Left colon (tissue), 2 donors: ENCODE data around the gene AP5Z1. TPM values are rescaled to one million over a fixed set of nuclear protein-coding genes. Genes with fewer than 3 reads are reported as not detected.

Source experiments
- ATAC-seq: fragments of 200-7000 bp; cut with Tn5 transposase; one replicate; pipeline ENCODE4 v1.9.1; 2020; ENCODE audit warnings: mild to moderate bottlenecking, moderate library complexity
- DNase-seq, 2 donors: peaks; one replicate each; pipeline ENCODE4 v3.0.0-alpha.2; 2020
- intact Hi-C, 2 donors: fragments of 100-400 bp; cut with DNase I in 1 of 2; cut with micrococcal nuclease in 1 of 2; formaldehyde crosslinking; loops; one replicate each; pipeline versions ENCODE4 v1.11.2 to v1.14.0; 2022; cut with DNase I, micrococcal nuclease
- long read RNA-seq: library from polyadenylated mRNA; unstranded; transcript quantifications from one replicate; pipeline ENCODE4 v2.0.0, GENCODE V29; 2021
- total RNA-seq, 2 donors: library from RNA; stranded (reverse); fragmentation: NEBNext Ultra II Directional; extraction: Animal tissue kit (Norgen Biotek cat#: 25700); gene quantifications; one replicate each; pipeline ENCODE4 v1.2.1, GENCODE V29; 2021
- donor health status: DM: no; HTN: no; CAD: no.
- donor health status: DM: yes; HTN: yes; CAD: no.

Gene AP5Z1, protein sequence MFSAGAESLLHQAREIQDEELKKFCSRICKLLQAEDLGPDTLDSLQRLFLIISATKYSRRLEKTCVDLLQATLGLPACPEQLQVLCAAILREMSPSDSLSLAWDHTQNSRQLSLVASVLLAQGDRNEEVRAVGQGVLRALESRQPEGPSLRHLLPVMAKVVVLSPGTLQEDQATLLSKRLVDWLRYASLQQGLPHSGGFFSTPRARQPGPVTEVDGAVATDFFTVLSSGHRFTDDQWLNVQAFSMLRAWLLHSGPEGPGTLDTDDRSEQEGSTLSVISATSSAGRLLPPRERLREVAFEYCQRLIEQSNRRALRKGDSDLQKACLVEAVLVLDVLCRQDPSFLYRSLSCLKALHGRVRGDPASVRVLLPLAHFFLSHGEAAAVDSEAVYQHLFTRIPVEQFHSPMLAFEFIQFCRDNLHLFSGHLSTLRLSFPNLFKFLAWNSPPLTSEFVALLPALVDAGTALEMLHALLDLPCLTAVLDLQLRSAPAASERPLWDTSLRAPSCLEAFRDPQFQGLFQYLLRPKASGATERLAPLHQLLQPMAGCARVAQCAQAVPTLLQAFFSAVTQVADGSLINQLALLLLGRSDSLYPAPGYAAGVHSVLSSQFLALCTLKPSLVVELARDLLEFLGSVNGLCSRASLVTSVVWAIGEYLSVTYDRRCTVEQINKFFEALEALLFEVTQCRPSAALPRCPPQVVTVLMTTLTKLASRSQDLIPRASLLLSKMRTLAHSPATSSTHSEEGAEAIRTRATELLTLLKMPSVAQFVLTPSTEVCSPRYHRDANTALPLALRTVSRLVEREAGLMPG
- total RNA-seq: 10 to 100 TPM; 35.8 to 47.5 TPM
- long read RNA-seq, transcript AP5Z1-209 (16 exons, 2,667 nt): minor isoform, 6 of 108 reads
- long read RNA-seq, transcript AP5Z1-201 (17 exons, 2,889 nt): major isoform, 30 of 108 reads
- long read RNA-seq, partial matches to known transcripts: 54 of 108 reads
- long read RNA-seq, other reads (novel, unspliced or antisense): 13 of 108 reads

DNA sequence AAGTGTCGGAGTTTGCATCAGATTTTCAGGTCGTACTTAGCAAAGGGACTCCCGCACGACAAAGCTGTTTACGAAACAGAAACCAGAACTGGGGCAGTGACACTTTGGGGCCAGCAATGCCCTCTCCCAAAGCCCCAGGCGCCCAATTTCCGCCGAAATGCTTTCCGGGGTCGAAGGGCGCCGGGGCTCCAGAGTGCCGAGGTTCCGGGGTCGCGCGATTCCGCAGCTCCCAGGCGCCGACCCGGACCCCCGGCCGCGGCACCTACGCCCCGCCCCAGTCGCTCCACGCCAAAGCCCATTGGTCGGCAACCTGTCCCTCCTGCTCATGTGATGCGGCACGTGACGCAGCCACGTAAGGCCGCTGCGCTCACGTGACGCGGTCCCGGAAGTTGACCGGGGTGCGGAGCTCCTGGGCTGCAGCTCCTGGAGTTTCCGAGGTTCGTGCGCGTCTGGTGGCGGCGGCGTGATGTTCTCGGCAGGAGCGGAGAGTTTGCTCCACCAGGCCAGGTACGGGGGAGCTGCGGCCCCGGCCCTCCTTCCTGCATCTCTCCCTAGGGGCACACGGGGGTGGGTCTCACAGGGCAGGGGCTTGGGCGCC is at the start of gene AP5Z1:
TSS of gene AP5Z1 (plus strand) at position 374 of the 598 bp plus-strand sequence. CDS start at position 467, 93 bp downstream.
- DNase-seq (peak; percentile 97 to 98), ATAC-seq (peak; percentile 95)
- intact Hi-C loops: no loop called here

DNA sequence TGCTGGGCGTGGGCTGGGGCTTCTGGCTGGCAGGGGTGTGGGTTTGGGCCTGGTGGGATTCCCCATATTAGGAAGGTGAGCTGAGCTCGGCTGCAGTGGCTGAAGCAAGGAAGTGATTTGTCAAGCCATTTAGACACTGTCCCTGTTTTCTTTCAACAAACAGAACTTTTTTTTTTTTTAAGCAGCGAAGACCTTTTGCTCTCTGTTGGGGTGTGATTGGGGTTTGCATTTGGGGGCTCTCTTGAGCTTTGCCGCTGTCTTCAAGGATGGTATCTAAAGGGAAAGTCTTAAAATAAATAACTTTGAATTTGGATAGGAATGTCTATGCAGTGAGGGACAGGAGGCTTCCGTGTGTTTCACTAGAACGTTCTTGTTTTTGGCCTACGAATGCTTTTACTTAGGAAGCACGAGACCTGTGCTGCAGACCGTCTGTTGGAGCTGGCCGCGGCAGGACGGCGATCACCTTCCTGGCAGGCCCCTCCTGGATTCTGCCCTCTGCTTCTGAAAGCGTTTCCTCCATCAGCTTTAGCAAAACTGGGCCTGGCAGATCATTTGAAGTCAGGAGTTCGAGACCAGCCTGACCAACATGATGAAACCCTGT is 49.5 kb upstream of the AP5Z1 start:
- no peak for ATAC-seq
- intact Hi-C loops: no loop called here
- DNase-seq: no peak

DNA sequence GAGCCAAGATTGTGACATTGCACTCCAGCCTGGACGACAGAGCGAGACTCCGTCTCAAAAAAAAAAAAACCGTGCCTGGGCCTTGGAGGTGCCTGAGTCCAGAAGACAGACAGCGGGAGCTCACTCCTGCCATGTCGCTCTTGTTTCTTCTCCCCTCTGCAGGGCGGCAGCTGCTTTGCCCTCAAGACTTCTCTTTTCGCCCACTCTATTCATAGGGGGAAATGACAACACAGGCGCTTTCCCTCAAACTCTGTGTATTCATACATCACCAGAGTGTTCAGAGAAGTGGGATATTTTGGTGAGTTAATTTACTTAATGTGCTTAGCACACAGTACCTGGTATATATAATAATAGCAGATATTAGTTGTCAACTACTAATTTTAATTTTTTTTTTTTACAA is 48.9 kb upstream of the AP5Z1 start:
- no peak for DNase-seq
- intact Hi-C loops: no loop called here
- ATAC-seq: no peak

DNA sequence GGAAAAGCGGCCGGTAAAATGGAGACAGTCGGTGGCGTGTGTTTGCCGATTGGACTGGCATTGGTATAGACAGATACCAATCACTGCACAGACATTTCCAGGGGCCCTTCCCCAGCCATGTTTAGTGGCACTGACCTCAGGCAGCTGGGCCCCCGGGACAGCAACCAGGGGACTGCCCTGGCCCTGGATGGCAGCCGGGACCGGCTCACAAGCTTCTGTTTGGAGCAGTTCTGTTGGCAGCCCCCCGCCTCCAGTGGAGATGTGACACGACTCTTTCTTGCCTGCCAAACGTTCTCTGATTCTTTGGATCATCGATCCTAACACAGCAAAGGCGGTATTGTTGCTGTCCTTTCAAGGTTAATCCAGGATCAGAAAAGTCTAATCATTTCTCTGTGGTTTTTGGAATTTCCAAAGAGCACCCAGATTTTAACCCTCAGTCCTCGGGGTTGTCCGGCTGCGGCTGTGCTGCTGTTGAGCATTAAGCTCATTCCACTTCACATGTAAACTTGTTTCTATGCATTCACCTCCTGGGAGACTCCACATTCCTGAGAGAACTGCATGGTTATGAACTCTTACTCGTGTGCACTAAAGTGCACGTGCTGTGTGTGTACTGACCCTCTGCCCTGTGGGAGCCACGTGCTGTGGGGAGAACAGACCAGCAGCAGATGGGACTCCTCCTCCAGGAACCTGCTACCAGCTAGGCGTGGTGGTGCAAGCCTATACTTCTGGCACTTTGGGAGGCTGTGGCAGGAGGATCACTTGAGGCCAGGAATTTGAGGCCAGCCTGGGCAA is 47.3 kb upstream of the AP5Z1 start:
- no peak for ATAC-seq
- DNase-seq: no peak
- intact Hi-C loops: no loop called here

DNA sequence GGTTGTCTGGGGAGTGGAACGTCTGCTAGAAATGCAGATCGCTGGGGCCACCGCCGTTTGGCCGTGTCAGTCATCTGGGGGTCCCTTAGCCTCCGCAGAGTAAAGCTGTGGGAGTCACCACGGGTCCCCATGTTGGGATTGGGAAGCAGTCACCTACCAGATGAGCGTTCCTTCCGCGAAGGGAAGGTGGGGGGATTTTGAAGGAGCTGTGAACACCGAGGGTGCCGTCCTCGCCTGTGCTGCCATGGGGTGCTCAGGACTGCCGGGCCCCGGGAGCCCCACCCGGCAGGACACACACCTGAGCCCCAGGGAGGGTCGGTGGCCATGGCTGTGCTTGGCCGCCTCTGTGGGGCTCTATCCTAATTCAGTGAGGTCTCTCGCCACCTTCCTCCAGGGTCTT is 46.2 kb upstream of the AP5Z1 start:
- intact Hi-C loops: no loop called here
- ATAC-seq (no peak), DNase-seq (no peak)

DNA sequence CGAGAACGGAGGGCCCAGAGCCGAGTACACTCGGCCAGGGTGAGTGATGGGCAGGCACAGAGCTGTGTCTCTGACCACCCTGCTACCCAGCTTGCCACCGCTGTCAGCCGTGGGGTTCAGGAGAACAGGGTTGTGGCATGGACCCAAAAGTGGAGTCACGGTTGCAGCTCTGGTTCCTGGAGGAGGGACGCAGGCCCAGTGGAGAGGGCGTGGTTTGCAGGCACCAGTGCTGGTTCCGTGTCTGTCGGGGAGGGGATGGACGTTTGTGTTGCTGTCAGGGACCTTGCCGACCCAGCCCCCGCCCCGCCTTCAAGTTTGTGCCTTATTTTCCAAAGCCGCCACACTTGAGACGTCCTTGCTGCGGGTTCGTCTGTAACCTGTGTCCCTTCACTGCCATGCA is 45.1 kb upstream of the AP5Z1 start:
- intact Hi-C loops: no loop called here
- ATAC-seq (no peak), DNase-seq (no peak)

DNA sequence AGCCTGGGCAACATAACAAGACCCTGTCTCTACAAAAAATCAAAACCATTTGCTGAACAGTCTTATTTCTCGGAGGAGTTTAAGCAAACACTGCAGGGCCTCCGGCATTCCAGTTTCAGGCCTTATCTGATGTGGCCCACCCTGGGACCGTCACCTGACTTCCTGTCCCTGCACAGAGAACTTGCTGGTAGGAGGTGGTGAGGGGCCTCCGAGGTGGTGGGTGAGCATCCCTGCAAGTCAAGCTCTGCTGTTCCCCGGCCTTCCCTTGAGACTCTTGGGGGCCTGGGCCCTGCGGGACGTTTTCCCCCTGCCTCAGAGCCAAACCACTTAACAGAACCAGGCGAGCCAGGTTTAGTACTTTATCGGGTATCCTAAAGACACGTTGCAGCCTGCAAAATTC is 44.5 kb upstream of the AP5Z1 start:
- no peak for DNase-seq
- intact Hi-C loops: no loop called here
- ATAC-seq: no peak

DNA sequence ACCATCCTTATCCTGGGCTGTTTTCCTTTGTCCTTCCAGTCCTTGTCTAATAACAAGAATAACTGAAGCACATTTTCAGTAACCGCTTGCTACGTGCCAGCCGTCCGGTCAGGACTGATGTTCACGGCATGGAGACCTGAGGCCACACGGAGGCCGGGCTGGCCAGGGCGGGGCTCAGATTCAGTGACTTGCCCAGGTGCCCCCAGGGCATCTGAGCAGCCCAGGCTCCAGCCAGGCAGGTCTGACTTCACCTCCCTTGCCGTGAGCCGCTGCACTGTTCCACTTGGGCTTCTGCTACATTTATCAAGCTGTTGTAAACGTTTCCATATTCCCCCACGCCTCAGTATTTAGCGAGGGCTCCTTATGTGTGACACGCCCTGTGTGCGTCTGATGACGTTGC is 43.6 kb upstream of the AP5Z1 start:
- ATAC-seq (no peak), DNase-seq (no peak)
- intact Hi-C loops: no loop called here

DNA sequence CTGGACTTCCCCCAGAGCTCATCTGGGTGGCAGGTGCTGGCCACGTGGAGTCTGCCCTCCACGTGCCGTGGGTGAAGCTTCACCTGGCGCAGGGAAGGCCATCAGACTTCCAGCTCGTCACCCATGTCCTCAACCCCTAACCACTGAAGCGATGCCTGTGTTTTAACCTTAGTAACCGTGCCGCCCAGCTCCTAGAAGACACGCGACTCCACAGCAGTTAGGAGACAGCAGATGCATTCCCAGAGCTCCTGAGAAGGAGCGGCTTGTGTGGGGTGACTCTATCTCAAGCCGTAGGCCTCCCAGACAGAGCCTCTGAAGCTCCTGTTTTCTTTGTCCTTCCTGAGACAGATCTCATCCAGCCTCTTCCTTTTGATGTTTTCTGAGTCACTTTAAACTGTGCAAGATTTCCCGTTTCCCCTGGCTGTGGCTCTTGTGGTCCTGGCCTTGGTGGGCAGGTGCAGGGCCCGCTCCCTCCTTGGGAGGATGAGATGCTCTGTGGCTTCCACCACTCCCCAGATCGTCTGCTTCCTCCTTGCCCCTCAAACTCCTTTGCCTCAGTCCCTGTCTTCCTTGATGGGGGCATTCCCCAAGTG is 41.4 kb upstream of the AP5Z1 start:
- intact Hi-C loops: no loop called here
- DNase-seq (no peak), ATAC-seq (no peak)

DNA sequence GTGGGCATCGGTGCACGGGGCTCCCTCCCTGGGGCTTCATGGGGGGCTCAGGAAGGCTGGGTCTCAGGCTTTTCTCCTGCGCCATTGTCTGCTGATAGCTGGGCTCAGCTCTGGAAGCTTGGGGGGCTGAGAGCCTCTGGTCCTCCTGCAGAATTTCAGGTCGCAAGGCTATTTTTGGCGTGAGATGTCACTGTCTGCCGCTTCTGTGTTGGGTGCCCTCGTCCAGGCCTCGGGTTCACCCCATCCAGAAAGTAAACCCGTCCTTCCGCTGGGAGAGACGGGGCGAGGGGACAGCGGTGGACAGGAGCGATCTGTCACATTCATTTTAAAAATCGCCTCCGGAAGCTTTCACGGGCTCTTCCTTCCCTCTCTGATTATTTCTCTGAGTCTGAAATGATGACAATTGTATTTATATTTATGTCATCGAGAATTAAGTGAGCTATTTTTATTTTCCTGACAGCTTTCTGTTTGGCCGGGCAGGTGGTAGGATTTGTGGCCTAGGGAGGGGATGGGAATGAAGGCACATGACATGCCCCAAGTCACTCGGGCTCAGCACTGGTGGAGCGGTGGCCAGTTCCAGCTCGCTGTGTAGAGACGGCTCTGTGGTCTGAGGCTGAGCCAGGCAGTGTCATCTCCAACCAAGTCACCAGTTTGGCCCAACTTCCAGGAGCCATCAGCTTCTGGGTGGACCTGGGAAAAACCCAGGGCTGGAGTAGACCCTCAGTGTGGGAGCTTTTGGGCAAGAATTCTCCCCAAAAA is 40.7 kb upstream of the AP5Z1 start:
- no peak for ATAC-seq
- DNase-seq: no peak
- intact Hi-C loops: no loop called here

DNA sequence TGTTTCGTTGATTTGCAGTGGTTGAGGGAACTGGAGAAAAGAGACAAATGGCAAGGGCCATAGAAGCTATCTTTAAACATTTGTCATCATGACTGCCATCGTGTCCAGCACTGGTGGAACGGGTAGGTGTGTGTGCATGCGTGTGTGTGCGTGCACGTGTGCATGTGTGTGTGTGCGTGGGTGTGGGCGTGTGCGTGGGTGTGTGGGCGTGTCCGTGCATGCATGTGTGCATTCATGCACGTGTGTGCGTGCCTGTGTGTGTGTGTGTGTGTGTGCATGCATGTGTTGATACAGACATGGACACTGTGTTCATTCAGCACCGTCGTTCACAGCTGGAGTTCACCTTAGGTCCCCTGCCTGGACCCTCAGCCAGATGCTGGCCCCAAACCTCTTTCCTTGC is 38.1 kb upstream of the AP5Z1 start:
- DNase-seq (no peak), ATAC-seq (no peak)
- intact Hi-C loops: no loop called here

DNA sequence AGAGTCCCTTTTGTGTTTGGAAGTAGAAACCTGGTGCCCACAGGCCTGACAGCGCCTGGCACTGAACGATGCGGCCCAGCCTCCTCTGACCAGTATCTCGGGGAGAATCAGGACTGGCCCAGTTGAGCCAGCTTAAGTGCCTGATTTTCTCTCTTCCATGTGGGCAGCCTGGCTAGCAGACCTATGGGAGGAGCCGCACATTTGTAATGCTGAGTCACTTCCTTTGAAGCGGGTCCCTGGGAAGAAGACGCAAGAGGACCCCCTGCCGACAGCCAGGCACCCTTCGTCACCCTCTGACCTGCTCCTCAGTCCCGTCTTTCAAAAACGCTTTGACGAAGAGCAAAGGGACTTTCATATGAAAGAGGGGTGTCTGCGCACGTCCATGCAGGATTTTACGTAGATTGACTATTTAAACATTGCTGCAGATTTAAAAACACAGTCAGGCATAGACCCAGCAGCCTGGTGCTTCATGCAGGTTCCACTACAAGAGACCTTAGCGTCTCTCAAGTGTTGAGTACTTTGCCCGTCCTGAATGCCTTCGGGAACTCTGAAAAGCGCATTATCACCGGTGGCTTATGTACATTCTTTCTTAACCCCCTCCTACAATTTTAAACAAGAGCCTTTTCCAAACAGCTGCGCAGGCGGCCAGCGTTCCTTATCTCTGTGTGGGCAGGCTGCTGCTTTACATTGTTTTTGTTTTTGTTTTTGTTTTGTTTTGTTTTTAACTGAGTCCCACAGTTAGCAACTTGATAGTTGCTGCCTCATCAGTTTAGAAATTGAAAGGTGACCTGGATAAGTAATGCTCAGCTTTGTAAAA is 36.5 kb upstream of the AP5Z1 start:
- DNase-seq (no peak), ATAC-seq (no peak)
- intact Hi-C loops: no loop called here

DNA sequence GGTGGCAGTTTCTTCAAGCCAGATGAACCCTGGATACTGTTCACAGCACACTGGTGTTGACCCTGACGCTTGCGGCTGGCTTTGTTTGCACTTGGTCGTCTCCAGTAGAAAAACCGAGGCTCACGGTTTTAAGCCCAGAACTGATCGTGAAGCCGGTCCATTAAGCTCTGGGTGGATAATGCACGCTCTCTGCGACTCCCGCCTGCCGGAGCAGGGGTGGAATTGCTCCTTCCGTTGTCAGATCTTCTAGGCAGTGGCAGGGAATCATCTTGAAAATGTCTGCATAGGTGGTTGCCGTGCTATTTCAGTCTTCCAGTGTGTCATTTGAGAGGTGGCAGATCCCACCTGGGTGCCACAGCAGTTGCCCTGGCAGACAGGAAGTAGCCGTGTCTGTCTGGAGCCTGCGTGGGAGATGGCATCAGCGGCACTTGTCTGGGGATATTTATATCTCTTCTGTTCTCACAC is 35.9 kb upstream of the AP5Z1 start:
- no peak for DNase-seq
- intact Hi-C loops: no loop called here
- ATAC-seq: no peak

DNA sequence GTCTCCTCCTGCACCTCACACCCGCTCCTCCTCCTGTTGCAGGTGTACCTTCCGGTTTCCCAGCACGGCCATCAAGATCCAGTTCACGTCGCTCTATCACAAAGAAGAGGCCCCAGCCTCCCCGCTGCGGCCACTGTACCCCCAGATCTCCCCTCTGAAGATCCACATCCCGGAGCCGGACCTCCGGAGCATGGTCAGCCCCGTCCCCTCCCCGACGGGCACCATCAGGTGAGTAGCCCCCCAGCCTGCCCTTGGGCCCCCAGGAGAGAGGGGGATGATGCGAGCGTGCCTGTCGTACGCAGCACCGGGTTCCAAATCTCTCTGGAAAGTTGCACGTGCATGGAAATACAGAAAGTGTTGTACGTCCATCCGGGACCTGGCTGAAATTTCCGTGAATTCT is 34.6 kb upstream of the AP5Z1 start:
- DNase-seq: no peak
- no peak for ATAC-seq
- intact Hi-C loops: loop anchor here in 1 of 2 donors (5.0 kb wide), 1 partner anchor 58 kb away; the partner anchor contains the start of gene FOXK1

DNA sequence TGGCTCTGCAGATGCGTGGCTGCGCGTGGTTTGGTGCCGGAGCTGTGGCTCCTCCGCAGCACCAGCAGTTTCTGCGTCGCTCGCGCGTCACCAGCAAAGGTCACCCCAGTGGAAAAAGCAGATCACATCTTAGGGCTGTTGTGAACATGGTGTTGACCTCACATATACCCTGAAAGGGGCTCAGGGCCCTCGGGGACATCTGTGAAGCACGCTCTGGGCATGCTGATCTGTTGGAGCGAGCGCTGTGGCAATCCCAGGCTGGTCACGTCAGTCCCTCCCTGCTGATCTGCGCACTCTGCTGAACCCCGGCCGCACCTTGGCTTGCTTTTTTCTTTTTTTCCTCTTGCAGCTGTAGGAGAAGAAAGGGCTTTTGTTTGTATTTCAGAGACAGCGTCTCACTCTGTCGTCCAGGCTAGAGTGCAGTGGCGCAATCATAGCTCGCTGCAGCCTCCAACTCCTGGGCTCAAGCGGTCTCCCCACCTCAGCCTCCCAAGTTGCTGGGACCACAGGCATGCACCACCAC is 33.3 kb upstream of the AP5Z1 start:
- DNase-seq (peak; percentile 57 to 70), ATAC-seq (peak; percentile 33)
- intact Hi-C loops: loop anchor here in 1 of 2 donors (5.0 kb wide), 1 partner anchor 60 kb away; the partner anchor contains the start of gene FOXK1

DNA sequence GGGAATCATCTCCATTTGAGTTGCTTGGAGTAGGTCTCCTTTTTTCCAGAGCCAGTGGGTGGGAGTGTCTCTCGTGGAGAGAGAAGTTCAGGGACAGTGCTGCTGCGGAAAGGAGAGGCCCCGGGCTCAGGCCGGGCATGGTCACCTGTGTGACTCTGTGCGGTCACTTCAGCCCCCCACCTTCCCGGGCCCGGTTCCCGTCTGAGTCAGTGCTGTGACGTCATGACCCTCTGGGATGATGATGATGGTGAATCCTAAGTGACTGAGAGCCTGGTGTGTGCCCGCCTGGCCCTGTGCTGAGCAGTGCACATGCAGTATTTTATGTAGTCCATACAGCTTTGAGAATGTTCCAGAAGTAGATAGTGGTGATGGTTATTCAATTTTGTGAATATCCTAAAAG is 32.6 kb upstream of the AP5Z1 start:
- ATAC-seq (no peak), DNase-seq (no peak)
- intact Hi-C loops: loop anchor here in 1 of 2 donors (5.0 kb wide), 1 partner anchor 61 kb away; the partner anchor contains the start of gene FOXK1
